ENCODE data around the gene MICU2. TPM values are rescaled to one million over a fixed set of nuclear protein-coding genes. Genes with fewer than 3 reads are reported as not detected.
"Not testable (repeated sequence)": the region's sequence is repeated elsewhere in the genome, so short reads cannot be mapped to it uniquely, and the experiment has no call there.

MICU2 gene
- total RNA-seq, 2 donors from 2014 or later, result 53.7 to 73.6 TPM

- DNase-seq (ENCODE audit: low spot score), result no peak
- H3K27ac ChIP-seq, result no peak overlapping the region
- H3K4me1 ChIP-seq, result peaks cover 0 to 2% of the 10 kb centered on the region in 2 donors
- peaks cover 0 to 6% of the 10 kb centered on the region in 2 donors for H3K9me3 ChIP-seq
- TF ChIP-seq, protein P1, sequence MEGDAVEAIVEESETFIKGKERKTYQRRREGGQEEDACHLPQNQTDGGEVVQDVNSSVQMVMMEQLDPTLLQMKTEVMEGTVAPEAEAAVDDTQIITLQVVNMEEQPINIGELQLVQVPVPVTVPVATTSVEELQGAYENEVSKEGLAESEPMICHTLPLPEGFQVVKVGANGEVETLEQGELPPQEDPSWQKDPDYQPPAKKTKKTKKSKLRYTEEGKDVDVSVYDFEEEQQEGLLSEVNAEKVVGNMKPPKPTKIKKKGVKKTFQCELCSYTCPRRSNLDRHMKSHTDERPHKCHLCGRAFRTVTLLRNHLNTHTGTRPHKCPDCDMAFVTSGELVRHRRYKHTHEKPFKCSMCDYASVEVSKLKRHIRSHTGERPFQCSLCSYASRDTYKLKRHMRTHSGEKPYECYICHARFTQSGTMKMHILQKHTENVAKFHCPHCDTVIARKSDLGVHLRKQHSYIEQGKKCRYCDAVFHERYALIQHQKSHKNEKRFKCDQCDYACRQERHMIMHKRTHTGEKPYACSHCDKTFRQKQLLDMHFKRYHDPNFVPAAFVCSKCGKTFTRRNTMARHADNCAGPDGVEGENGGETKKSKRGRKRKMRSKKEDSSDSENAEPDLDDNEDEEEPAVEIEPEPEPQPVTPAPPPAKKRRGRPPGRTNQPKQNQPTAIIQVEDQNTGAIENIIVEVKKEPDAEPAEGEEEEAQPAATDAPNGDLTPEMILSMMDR (IDR thresholded peaks at IDR 0.05), result no peak
- no peak overlapping the region for H3K4me3 ChIP-seq
- no peaks in the 10 kb centered on the region for H3K27me3 ChIP-seq
- H3K36me3 ChIP-seq, result no peaks in the 10 kb centered on the region
Measured at GRCh38 chr13:21590231-21590630, 13.7 kb downstream of the MICU2 start.

- not testable (repeated sequence) for DNase-seq (ENCODE audit: low spot score); H3K27me3 ChIP-seq
Measured at GRCh38 chr13:21589510-21589909, 14.5 kb downstream of the MICU2 start.

DNA sequence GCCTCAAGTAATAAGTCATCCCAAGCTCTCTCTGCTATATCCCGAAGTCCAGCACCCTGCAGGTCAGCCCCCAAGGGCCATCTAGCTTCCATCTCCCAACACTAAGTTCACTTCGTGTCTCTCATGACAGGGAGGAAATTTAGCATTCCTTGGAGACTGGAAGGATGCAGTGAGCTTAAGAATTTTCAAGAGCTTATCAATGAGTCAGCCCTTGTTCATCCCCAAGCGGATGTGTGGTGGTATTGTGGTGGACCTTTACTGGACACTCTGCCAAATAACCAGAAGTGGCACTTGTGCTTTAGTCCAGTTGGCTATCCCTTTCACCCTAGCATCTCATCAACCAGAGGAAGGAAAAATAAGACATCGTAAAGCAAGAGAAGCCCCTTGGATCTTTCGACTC, 15.6 kb downstream of the MICU2 start:
- H3K4me1 ChIP-seq; H3K4me3 ChIP-seq; H3K27me3 ChIP-seq; H3K36me3 ChIP-seq; H3K27ac ChIP-seq; H3K9me3 ChIP-seq; DNase-seq (ENCODE audit: low spot score): not testable (repeated sequence)

More at GRCh38 chr13:21589510-21589909, 14.5 kb downstream of the MICU2 start:
- H3K27ac ChIP-seq, H3K36me3 ChIP-seq, H3K9me3 ChIP-seq, H3K4me1 ChIP-seq, H3K4me3 ChIP-seq: not testable (repeated sequence)

DNA sequence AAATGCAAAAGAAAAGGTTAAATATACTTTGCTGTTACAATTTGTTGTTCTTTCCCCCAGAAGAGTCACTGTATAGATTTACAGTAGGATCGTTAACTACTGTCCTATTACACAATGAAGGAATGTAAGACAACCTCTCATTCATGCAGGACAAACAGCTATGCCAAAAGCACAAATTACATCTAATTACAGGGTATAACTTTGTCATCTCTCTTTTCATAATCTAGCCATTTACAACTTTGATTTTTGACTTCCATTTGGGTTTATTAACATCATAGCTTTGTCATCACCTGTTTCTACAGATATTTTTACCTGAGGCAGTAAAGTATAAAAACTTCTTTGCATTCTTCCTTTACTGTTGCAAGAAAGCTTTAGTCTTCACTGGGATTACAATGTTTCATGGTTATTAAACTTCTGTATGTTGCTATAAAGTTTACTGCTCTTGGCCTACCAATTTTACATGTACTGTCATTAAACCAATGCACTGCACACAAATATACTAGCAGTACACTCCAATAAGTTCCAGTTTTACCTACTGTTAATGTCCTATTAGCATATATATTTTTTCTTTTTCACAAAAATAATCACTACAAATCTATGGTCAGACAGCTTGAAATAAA, 18.9 kb downstream of the MICU2 start:
- peaks cover 0 to 8% of the 10 kb centered on the region in 2 donors for H3K9me3 ChIP-seq
- no peak for DNase-seq (ENCODE audit: low spot score)
- H3K4me3 ChIP-seq, result no peak overlapping the region
- H3K36me3 ChIP-seq, result no peaks in the 10 kb centered on the region
- TF ChIP-seq, protein P1 (IDR thresholded peaks at IDR 0.05), result no peak
- no peaks in the 10 kb centered on the region for H3K4me1 ChIP-seq
- no peaks in the 10 kb centered on the region for H3K27me3 ChIP-seq
- H3K27ac ChIP-seq, result no peak overlapping the region

DNA sequence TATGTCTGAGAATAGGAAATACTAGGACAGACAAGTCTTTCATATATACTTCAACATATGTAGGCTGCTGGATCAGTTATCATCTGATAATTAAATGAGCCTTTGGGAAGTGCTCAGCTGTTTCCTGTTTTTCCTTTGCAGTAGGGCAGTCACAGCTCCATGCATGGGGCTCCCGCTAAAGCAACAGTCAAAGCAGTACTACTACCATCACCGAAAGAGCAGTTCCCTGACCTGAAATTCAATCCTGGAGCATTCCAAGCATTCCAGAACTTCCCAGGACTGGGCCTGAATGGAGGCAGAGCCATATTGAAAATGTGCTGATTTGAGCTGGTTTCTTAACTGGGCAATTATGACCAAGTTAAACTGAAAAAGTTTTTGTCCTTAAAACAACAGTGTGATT, 20.5 kb downstream of the MICU2 start:
- no peaks in the 10 kb centered on the region for H3K36me3 ChIP-seq
- H3K9me3 ChIP-seq, result peaks cover 0 to 8% of the 10 kb centered on the region in 2 donors
- no peak overlapping the region for H3K27ac ChIP-seq
- no peaks in the 10 kb centered on the region for H3K4me1 ChIP-seq
- no peak for DNase-seq (ENCODE audit: low spot score)
- H3K4me3 ChIP-seq, result no peak overlapping the region
- H3K27me3 ChIP-seq, result no peaks in the 10 kb centered on the region
- TF ChIP-seq, protein P1 (IDR thresholded peaks at IDR 0.05), result no peak

- DNase-seq (ENCODE audit: low spot score), result no peak
- no peaks in the 10 kb centered on the region for H3K4me1 ChIP-seq
- TF ChIP-seq, protein P1 (IDR thresholded peaks at IDR 0.05), result no peak
- H3K27ac ChIP-seq, result no peak overlapping the region
- H3K27me3 ChIP-seq, result no peaks in the 10 kb centered on the region
- H3K9me3 ChIP-seq, result peaks cover 0 to 8% of the 10 kb centered on the region in 2 donors
- no peaks in the 10 kb centered on the region for H3K36me3 ChIP-seq
- no peak overlapping the region for H3K4me3 ChIP-seq
Measured at GRCh38 chr13:21580736-21581135, 23.2 kb downstream of the MICU2 start.

GRCh38 chr13:21579754-21580316, 24.1 kb downstream of the MICU2 start:
- no peaks in the 10 kb centered on the region for H3K27me3 ChIP-seq

More at GRCh38 chr13:21579754-21580316, 24.1 kb downstream of the MICU2 start:
- DNase-seq (ENCODE audit: low spot score), result no peak
- Histone ChIP-seq H3K27ac (no peak overlapping the region), H3K4me3 (no peak overlapping the region), H3K4me1 (no peaks in the 10 kb centered on the region), H3K36me3 (no peaks in the 10 kb centered on the region), H3K9me3 (peaks cover 0 to 8% of the 10 kb centered on the region in 2 donors)
- TF ChIP-seq, protein P1 (IDR thresholded peaks at IDR 0.05), result no peak
